IMR-90 (cell line): ENCODE measurements around the gene SPATS2L.

Source experiments
- CEBPB ChIP-seq: IDR thresholded peaks from 2 replicates; pipeline ENCODE4 v1.6.1; 2012; ENCODE audit warnings: low read depth, low read length, improper control_type of control experiment
- CHD1 ChIP-seq: IDR thresholded peaks from 2 replicates; pipeline ENCODE4 v1.6.1; 2012; ENCODE audit warnings: low read depth, low read length, improper control_type of control experiment
- CTCF ChIP-seq: conservative IDR thresholded peaks from 2 replicates; pipeline ENCODE4 v1.5.1; 2012; ENCODE audit warnings: mild to moderate bottlenecking, low read depth, low read length, improper control_type of control experiment
- FOS ChIP-seq: fragments of 150-350 bp; IDR thresholded peaks from 2 replicates; pipeline ENCODE4 v1.6.1; 2016; ENCODE audit warnings: low read depth, low read length
- MAFK ChIP-seq: IDR thresholded peaks from 2 replicates; pipeline ENCODE4 v1.6.1; 2012; ENCODE audit warnings: low read depth, low read length, improper control_type of control experiment
- MXI1 ChIP-seq: IDR thresholded peaks from 2 replicates; pipeline ENCODE4 v1.6.1; 2012; ENCODE audit warnings: low read depth, mild to moderate bottlenecking, low read length, moderate library complexity, borderline replicate concordance
- NFE2L2 ChIP-seq: fragments of 150-350 bp; IDR thresholded peaks from 2 replicates; pipeline ENCODE4 v1.6.1; 2016; ENCODE audit warnings: low read depth, mild to moderate bottlenecking, low read length
- POLR2A ChIP-seq: IDR thresholded peaks from 2 replicates; pipeline ENCODE4 v1.6.1; 2012; ENCODE audit warnings: mild to moderate bottlenecking, low read depth, low read length
- RCOR1 ChIP-seq: IDR thresholded peaks from 2 replicates; pipeline ENCODE4 v1.6.1; 2012; ENCODE audit warnings: mild to moderate bottlenecking, low read length, improper control_type of control experiment; ENCODE audit not compliant: insufficient replicate concordance
- SMC3 ChIP-seq: fragments of 150-350 bp; IDR thresholded peaks from 2 replicates; pipeline ENCODE4 v1.6.1; 2016; ENCODE audit warnings: low read depth, mild to moderate bottlenecking, antibody characterized with exemption, low read length, moderate library complexity
- USF2 ChIP-seq: fragments of 150-350 bp; IDR thresholded peaks from 2 replicates; pipeline ENCODE4 v1.6.1; 2017; ENCODE audit warnings: mild to moderate bottlenecking, antibody characterized with exemption, low read length, low read depth

GRCh38 chr2:200348897-200349563, 42.5 kb downstream of the SPATS2L start:
- TF ChIP-seq POLR2A (no peak), CEBPB (peak; percentile 65), CTCF (no peak), MXI1 (no peak), NFE2L2 (no peak), MAFK (no peak), CHD1 (no peak), FOS (no peak), USF2 (no peak), SMC3 (no peak), RCOR1 (no peak)
